GM10266 (cell line): ENCODE data around the gene CARD10.

Experiments
- DNase-seq: peaks from one replicate; pipeline ENCODE4 v3.0.0; 2012; ENCODE audit errors: extremely low spot score
- CTCF ChIP-seq: IDR thresholded peaks from 2 replicates; pipeline ENCODE4 v1.5.1; 2012; ENCODE audit warnings: mild to moderate bottlenecking, low read depth; ENCODE audit not compliant: control insufficient read depth, insufficient read depth; ENCODE audit errors: missing control alignments

The CARD10 gene

GRCh38 chr22:37503850-37504249 is 15.4 kb downstream of the CARD10 start:
- no peak for TF ChIP-seq CTCF
- no peak for DNase-seq

- no peak for TF ChIP-seq CTCF
- DNase-seq = no peak
These were observed 16.0 kb downstream of the CARD10 start for GRCh38 chr22:37503183-37503683.

GRCh38 chr22:37502342-37503182 is 16.7 kb downstream of the CARD10 start:
- no peak for DNase-seq
- TF ChIP-seq CTCF = no peak

- DNase-seq = no peak
These were observed 17.4 kb downstream of the CARD10 start for GRCh38 chr22:37501610-37502341.

GRCh38 chr22:37500745-37501609 is 18.2 kb downstream of the CARD10 start:
- TF ChIP-seq CTCF = no peak
- no peak for DNase-seq

More at GRCh38 chr22:37501610-37502341, 17.4 kb downstream of the CARD10 start:
- TF ChIP-seq CTCF = no peak

- DNase-seq = no peak
- TF ChIP-seq CTCF = no peak
These were observed 19.2 kb downstream of the CARD10 start for GRCh38 chr22:37499789-37500540.
